T-helper 22 cell (primary cell): Measurements from ENCODE around the gene PIGBOS1.
A peak's percentile ranks its signal among the peaks of the same experiment; 100 is the strongest.
"Not testable (repeated sequence)": the region's sequence is repeated elsewhere in the genome, so short reads cannot be mapped to it uniquely, and the experiment has no call there.

Experiments used
- DNase-seq: peaks from one replicate; pipeline ENCODE4 v3.0.0-alpha.2; 2020; ENCODE audit warnings: low read depth

The PIGBOS1 gene

GRCh38 chr15:55290528-55291057, 28.3 kb downstream of the PIGBOS1 start:
- DNase-seq: peak; percentile 64

DNA sequence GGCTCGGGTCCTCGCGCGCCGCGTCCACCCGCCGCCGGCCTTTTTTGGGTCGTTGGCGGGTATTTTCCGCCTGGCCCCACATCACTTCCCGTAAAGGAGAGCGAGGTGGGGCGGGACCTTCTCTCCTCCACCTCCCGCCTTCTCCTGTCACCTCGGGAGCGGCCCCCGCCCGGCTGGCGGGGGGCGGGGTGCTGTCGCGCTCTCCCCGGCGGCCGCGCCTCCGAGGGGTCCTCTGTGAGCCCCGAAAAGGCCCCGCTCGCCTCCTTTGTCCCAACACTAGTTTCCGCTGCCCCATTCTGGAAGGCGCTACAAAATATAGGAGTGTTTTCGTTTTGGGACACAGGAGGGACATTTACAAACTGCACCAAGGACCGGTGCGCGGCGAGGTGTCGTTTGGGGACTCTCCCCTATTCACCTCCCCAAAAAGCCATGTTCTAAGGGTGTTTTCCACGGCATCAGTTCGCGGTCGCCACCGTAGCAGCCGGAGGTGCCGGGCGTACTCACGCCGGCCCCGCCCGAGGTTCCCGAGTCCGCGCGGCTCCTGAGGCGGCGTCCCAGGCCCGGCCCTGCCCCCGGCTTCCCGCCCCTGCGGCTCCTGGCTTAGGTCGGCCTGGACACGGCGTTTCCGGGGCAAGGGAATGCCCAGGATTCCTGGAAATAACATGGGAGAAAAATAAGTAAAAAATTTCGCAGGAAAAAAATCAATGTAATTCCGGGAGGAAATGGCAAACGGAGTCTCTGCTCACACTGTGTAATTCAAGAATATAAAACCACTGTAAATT, 29.0 kb downstream of the PIGBOS1 start, which contains the start of gene RAB27A:
Gene RAB27A, minus strand, starts transcription at position 68 of the 782 bp plus-strand sequence. CDS start 54,879 bp downstream, outside the sequence.
- DNase-seq: peak; percentile 66

DNA sequence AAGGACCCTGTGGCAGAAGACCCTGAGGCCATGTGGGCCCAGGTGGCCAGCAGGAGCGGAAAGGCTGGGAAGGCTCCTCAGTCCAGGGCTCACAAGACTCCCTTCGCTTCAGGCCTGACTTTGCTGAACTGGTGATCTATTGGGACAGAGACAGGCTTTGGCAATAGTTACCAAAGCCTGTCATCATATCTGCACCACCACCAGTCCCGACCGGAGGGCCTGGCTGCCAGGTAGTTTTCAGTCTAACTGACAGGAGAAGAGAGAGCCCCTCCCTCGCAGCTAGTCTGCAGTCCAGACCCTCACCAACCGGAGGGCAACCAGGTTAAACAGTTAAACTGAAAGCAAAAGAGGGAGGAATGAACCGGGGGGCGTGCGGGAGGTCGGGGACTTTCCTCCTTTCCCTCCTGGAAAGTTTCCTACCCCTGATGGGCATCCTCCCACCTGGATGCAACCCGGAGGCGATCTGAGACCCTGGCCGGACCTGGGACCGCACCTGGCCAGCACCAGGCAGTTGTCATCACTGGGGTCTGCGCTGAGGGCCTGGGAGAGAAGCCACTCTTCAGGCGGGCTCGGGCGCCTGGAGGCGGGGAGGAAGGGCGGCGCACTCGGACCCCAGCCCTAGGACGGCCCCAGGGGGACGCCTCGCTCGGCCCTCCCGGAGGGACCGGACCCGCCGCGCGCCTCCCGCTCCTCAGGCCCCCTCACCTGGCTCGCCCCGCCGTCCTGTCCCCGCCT, 29.7 kb downstream of the PIGBOS1 start:
- DNase-seq: peak; percentile 4

DNA sequence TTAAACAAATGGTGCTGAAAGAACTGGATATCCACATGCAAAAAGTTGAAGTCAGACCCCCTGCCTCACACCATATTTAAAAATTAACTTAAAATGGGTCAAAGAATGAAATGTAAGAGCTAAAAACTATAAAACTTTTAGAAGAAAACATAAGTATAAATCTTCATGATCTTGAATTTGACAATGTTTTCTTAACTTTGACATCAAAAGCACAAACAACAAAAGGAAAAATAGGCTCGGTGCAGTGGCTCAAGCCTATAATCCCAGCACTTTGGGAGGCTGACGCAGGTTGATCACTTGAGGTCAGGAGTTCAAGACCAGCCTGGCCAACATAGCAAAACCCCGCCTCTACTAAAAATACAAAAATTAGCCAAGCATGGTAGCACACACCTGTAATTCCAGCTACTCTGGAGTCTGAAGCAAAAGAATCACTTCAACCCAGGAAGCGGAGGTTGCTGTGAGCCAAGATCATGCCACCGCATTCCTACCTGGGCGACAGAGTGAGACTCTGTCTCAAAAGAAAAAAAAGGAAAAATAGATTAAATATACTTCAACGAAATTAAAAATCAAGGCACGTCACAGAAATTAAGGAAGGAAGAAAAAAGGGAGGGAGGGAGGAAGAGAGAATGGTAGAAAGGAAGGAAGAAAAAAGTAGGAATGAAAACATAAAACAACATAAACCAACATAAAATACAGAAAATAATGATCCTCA, 30.8 kb downstream of the PIGBOS1 start:
- DNase-seq: no peak

GRCh38 chr15:55286442-55287189, 32.3 kb downstream of the PIGBOS1 start:
- DNase-seq: not testable (repeated sequence)

DNA sequence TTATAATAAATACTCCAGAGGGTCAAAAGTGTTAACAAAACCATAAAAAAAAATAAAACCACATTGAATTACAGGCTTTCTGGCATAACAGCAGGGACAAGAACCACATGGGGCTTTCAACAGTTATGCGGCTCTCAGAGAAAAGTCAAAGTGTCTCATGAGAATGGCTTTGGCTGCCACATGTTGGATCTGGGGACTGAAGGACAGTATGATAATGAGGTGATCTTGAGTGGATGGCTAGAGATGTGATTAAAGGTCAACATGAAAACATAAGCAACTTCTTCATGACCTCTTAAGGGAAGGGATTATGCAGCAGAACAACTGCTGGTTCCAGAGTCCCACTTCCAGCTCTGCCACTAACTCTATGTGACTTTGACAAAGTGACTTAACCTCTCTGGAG, 34.5 kb downstream of the PIGBOS1 start:
- DNase-seq: no peak

DNA sequence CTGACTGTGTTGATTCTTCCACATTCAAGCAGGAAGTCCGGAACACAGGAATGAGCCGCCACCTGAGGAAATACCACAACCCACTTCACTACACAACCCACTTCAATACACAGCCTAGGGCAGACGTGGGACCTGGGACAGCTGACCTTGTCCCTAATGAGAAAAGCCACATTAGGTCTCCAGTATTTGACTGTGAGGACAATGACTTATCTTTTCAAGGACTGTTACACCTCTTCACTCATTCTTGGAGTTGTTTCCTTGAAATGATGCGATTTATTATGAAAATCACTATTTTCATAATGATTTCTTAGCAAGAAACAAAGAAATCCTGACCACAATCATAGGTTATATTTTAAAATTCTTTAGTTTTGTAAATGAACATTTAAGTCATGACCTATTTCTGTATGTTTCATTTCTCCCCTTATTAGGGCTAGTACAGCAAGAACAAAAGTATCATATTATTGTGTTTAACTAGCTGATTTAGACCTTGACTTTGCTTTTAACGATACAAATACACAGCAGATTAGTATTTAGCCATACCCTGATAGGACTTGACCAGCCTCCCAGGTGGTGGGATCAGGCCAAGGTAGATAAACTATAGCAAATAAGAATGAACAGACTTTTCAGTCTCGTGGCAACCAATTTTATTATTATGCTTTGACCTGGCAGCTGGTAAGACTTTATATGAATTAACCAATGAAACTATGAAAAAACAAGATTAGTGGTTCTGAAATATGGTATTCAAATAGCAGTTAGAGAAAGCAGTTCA, 35.4 kb downstream of the PIGBOS1 start:
- DNase-seq: no peak

DNA sequence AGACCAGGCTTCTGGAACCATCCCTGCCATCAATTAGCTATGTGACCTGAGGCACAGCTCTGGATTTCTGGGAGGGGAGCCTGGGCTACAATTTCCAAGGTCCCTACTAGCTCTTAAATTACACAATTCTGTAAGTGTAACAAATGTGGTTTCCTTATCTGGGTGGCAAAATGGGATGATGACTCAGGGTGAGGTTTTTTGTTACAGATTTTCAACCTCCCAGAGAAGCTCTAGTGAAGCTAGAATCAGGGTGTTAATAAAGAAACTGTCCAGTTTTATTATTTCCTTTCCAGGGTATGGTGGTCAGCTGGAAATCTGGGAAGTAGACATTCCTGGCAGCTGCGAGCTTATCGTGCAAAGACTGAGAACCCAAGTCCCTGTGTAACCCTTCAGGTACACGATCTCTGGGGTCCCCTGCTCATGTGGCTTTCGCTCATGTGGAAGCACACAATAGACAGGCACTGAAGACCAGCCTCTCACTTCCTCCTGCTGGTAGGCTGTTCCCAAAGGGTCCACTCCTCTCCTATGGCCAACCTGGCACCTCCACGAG, 36.6 kb downstream of the PIGBOS1 start:
- no peak for DNase-seq

DNA sequence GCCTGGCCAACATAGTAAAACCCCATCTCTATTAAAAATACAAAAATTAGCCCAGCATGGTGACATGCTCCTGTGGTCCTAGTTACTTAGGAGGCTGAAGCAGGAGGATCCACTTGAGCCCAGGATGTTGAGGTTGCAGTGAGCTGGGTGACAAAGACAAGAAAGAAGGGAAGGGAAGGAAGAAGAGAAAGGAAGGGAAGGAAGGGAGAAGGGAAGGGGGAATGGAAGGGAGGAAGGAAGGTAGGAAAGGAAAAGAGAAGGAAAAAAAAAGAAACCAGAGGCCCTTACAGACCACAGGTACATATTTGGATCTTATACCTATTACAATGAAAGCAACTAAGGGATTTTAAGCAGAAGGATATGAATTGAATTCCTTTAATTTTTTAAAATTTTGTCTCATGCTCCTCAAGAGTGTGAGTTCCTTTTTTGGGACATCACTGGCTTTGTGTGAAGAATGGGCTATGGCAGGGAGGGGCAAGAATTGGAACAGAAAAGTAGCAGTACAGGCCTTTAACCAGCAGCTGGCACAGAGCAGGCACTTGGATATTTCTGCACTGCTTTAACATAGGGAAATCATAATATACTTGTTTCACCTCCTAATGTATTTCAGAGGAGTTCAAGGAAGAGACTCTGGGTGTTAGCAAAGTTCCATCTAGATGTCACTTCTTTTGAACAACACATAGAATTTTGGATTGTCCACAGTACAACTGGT, 37.2 kb downstream of the PIGBOS1 start:
- no peak for DNase-seq

DNA sequence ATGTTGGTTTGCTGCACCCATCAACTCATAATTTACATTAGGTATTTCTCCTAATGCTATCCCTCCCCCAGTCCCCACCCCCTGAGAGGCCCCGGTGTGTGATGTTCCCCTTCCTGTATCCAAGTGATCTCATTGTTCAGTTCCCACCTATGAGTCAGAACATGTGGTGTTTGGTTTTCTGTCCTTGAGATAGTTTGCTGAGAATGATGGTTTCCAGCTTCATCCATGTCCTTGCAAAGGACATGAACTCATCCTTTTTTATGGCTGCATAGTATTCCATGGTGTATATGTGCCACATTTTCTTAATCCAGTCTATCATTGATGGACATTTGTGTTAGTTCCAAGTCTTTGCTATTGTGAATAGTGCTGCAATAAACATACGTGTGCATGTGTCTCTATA, 38.3 kb downstream of the PIGBOS1 start:
- DNase-seq: peak; percentile 37

DNA sequence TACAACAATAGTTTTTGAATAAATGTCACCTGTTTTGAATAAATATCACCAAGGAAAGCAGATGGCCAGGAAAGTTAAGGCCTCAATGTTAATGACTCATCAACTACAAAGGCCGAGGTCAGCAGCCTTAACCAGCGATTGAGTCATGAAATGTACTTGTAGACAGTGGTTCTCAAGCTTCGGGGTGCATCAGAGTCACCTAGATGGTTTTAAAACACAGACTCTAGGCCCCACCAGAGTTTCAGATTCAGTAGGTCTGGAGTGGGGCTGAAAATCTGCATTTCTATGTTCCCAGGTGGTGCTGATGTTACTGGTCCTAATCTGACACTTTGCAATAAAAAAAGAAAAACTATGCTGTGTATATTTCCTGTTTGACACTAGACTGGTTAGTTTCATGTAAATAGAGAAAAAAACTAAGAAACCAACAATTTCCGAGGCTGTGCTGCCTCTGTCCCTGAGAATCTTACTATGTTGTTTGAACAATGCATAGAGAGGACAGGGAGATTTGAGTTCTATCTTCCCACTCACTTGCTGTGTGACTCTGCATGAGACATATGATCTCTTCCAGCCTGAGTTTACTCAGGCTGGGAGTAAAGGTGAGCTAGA, 39.1 kb downstream of the PIGBOS1 start:
- DNase-seq: peak; percentile 61

GRCh38 chr15:55279100-55279745, 39.7 kb downstream of the PIGBOS1 start:
- no peak for DNase-seq

DNA sequence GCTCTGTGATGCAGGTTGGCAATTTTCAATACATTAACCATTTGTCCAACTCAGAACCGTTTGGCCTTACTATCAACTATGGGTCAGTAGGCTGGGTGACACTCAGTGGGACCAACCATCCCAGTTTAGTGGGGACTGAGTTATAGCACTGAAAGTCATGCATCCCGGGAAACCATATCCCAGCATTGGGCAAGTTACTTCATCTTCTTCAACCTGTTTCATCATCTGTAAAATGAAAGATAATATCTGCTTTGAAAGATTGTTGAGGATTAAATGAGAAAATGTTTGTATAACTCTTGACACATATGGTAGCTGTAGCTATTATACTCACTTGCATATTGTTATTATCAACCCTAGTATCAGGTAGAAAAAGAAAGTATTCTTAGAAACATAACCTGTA, 41.2 kb downstream of the PIGBOS1 start:
- no peak for DNase-seq

- peak; percentile 57 for DNase-seq
Observed at GRCh38 chr15:55277116-55277564, 41.8 kb downstream of the PIGBOS1 start.

GRCh38 chr15:55276324-55276723, 42.6 kb downstream of the PIGBOS1 start:
- DNase-seq: no peak

DNA sequence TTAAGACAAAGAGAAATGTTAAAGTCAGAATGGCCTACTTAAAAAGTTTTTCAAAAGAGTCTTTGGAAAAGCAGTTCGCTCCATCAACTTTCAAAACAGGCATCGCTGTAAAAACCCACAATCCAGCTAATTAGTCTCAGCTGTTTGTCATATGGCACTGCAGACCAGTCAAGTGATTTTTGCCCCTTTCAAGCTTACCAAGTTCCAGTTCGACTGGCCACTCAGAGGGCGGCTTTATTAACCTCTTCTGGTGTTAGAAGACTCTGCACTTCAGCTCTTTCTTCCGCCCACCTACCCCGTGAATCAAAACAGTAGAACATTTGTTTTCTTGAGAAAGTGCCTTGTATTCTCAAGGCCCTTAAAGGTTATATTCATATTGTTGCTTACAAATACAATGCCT, 48.6 kb downstream of the PIGBOS1 start:
- no peak for DNase-seq

- no peak for DNase-seq
Observed at GRCh38 chr15:55268176-55268695, 50.7 kb downstream of the PIGBOS1 start.

DNA sequence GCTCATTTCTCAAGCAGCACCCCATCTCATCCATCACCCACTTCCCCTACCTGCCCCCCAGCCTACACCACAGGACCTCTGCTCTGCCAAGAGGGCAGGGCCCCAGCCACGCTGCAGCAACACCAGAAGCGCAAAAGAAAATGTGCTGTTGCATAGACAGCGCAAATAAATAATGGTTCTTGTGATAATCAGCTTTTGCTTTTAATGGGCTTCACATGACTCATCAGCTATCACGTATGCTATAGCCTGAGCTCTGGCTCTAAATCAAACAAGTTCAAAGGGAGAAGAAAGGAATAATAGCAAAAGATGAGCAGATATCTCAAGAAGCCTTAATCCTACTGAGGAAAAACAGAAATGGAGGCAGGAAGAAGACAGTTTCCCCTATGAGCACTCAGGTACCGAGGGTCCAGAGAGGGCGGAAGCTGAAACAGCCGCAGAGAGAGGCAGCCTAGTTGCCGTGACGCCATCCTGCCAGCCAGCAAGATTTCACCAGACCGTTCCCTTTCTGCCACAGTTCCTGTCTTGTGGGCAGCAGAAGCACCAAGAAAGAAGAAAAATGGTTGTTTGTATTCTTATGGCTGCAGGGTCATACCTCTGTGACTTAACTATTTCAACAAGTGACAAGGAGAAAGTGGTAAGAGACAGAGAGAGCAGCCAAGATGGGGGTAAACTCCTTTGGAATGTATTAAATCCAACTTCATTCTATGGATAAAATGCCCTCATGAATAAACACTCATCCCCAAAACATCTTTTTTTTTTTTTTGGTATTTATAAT, 51.3 kb downstream of the PIGBOS1 start:
- DNase-seq: peak; percentile 72
